Neural progenitor cell (in vitro differentiated cells): ENCODE data around the gene IQCK.

ENCODE experiments used
- EZH2 ChIP-seq: fragments of 200-600 bp; sonication (generic); IDR thresholded peaks from 2 replicates; pipeline ENCODE4 v1.6.1; 2017; ENCODE audit warnings: antibody characterized with exemption, mild to moderate bottlenecking, moderate library complexity
- TF ChIP-seq, protein P1 (sequence below): fragments of 200-600 bp; sonication (generic); IDR thresholded peaks from 2 replicates; pipeline ENCODE4 v1.5.1; 2017; ENCODE audit warnings: antibody characterized with exemption, mild to moderate bottlenecking

DNA sequence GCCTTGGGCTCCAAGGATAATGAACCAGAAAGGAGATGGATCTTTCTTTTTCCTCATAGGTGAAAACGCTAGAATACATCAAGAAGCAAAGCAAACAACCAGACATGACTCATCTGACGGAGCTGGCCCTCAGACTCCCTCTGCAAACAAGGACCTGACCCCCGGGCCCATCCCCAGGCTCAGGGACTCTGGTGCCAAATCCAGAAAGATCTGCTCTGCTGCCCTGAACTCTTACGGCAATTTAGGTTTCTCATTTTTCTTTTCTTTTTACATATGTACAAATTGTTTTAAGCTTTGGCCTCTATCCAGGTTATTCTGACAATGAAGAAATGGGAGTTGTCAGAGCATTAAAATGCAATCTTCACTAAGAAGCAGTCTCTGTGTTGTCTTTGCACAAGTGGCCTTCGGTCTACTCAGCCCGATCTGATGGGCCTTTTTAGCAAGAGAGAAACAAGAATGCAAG, 17.7 kb upstream of the IQCK start:
- TF ChIP-seq, protein P1, sequence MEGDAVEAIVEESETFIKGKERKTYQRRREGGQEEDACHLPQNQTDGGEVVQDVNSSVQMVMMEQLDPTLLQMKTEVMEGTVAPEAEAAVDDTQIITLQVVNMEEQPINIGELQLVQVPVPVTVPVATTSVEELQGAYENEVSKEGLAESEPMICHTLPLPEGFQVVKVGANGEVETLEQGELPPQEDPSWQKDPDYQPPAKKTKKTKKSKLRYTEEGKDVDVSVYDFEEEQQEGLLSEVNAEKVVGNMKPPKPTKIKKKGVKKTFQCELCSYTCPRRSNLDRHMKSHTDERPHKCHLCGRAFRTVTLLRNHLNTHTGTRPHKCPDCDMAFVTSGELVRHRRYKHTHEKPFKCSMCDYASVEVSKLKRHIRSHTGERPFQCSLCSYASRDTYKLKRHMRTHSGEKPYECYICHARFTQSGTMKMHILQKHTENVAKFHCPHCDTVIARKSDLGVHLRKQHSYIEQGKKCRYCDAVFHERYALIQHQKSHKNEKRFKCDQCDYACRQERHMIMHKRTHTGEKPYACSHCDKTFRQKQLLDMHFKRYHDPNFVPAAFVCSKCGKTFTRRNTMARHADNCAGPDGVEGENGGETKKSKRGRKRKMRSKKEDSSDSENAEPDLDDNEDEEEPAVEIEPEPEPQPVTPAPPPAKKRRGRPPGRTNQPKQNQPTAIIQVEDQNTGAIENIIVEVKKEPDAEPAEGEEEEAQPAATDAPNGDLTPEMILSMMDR, result no peak
- TF ChIP-seq EZH2, result no peak
